ENCODE measurements around the gene CD82.

- TF ChIP-seq, protein P1, sequence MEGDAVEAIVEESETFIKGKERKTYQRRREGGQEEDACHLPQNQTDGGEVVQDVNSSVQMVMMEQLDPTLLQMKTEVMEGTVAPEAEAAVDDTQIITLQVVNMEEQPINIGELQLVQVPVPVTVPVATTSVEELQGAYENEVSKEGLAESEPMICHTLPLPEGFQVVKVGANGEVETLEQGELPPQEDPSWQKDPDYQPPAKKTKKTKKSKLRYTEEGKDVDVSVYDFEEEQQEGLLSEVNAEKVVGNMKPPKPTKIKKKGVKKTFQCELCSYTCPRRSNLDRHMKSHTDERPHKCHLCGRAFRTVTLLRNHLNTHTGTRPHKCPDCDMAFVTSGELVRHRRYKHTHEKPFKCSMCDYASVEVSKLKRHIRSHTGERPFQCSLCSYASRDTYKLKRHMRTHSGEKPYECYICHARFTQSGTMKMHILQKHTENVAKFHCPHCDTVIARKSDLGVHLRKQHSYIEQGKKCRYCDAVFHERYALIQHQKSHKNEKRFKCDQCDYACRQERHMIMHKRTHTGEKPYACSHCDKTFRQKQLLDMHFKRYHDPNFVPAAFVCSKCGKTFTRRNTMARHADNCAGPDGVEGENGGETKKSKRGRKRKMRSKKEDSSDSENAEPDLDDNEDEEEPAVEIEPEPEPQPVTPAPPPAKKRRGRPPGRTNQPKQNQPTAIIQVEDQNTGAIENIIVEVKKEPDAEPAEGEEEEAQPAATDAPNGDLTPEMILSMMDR (IDR thresholded peaks at IDR 0.05), result no peak
- TF ChIP-seq POLR2A (IDR thresholded peaks at IDR 0.05), result no peak
Observed at GRCh38 chr11:44618561-44619425, 53.3 kb downstream of the CD82 start.
